ENCODE results near the gene IGHMBP2.

IGHMBP2 gene

DNA sequence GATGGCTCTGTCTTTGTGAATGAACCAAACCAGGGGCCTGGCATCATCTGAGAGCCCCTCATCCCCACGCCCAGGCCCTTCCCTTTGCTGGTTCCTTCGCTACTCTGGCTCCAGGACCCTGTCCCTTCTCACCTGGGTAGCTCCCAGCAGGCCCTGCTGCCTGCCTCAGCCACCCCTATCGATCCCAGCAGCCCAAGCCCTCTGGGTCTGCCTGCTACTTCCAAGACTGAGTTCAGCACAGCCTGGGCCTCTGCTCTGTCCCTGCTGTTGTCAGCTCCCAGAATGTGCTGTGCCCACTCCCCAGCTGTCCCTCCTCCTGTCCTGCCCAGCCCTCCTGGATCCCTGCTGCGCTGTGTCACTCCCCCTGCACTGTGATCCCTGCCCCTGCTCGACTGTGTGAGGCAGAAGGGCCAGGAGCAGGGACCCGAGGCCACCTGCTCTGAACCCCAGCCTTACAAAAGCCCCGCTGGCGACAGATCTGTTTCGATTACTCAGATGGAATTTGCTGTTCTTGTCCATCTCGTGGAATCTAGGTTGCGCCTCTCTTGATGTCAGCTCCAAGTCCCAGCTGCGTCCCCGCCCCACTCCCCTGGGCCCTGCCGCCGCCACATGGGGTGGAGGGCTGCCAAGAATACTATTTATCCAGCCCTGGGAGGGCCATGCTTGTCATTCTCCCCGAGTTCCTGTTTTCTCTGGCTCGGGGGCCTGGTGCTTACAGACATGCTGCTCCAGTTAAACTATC, 13.0 kb upstream of the IGHMBP2 start:
- DNase-seq, result peak; percentile 97

DNA sequence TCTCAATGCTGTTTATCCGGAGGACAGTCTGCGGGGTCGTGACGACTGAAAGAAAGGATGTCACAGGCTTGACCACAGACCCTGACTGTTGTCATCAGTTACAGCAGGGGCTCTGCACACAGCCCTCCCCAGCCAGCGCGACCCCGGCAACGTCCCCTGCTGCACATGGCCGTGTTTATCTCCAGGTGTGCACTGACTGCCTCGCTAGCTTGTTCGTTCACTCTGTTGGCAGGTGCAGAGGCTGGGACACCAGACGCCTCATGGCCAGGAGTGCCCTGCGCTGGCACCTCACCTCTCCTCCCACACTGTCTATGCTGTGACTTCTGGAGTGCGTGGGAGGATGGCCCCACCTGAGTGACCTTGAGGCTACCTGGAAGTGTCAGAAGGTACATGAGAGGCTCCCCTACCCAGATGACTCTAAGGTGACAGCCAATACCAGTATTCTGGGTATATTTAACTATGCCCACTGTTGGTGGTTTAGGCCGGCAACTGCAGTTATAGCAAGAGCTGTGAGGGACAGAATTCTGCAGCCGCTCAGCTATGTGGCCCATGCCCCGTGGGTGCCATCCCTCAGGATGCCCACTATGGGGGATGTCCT, 12.2 kb upstream of the IGHMBP2 start:
- DNase-seq, result no peak

DNA sequence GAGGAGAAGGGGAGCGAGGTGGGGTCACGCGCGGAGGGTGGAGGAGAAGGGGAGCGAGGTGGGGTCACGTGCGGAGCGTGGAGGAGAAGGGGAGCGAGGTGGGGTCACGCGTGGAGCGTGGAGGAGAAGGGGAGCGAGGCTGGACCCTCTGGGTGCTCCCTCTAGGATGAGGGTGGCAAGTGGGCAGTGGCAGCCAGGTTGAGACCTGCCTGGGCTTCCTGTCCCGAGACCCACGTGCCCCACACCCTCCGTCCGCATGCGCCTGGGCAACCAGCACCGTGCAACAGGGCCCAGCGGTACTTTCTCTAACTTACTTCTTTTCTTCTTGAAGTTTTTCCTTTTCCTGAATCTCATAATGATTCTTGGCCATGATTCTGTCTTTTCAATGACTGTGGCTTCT, 11.1 kb upstream of the IGHMBP2 start:
- no peak for DNase-seq

- no peak for DNase-seq
These were observed 10.4 kb upstream of the IGHMBP2 start for GRCh38 chr11:68893282-68893681.

GRCh38 chr11:68896171-68896959, 7.3 kb upstream of the IGHMBP2 start:
- DNase-seq, result no peak

DNA sequence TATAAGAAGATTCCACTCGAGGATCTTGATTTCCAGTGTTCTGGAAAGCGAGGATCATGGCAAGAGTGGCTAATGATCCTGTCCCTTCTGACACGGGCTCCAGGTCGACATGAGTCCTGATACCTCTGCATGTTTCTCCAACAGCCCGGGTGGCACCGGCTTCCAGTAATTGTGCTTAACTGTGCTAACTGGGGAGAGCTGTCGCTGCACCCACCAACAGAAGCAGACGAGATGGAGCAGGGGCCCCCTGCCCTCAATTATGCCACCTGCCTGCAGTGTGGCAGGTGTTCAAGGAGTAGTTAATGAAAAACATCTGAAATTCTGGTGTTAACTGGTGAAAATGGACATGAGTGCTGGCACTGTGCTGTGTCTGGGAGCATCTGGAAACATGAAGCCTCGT, 6.2 kb upstream of the IGHMBP2 start:
- DNase-seq, result no peak

DNA sequence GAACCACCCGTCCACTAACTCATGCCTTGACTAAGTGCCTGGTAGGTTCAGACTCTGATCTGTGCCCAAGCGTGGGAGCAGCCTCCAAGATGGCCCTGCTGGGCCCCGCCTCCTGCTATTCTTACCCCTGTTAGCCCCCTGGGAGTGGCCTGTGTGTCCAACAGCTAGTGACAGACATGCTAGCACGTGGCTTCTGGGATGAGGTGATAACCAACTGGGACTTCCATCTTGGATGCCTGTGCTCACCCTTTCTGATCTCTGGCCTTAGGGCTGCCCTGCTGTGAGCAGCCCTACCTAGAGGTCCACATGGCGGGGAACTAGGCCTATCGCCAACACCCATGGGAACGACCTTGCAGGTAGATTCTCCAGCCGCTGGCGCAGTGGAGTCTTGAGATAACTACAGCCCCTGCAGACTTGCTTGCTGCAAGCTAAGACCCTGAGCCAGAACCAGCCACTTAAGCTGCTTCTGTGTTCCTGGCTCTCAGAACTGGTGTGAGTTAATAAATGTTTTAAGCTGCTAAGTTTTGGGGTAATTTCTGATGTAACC, 2.8 kb upstream of the IGHMBP2 start:
- DNase-seq, result no peak

GRCh38 chr11:68904248-68904847, 657 bp downstream of the IGHMBP2 start:
- DNase-seq, result peak; percentile 10

GRCh38 chr11:68905421-68906360, 2.0 kb downstream of the IGHMBP2 start:
- DNase-seq, result no peak

- DNase-seq, result no peak
These were observed 4.6 kb downstream of the IGHMBP2 start for GRCh38 chr11:68908273-68908672.

- DNase-seq, result no peak
These were observed 7.3 kb downstream of the IGHMBP2 start for GRCh38 chr11:68910965-68911364.

DNA sequence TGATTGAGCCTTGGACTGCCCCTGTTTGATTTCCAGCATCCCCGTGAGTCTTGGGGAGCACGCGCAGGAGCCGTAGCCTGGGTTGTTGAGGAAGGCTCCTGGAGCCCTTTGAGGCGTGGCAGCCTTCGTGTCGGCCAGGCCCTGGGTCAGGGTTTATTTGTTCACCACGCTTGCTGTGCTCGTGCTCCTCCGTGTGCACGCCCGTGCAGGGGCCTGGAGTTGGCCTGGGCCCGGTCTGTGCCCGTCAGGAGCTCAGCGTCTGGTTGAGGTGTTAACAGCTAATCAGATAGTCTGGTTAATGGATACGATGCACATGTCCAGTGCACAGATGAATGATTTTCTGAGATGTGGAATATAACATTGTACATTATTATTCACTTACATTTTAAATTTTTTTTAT, 8.0 kb downstream of the IGHMBP2 start:
- no peak for DNase-seq

DNA sequence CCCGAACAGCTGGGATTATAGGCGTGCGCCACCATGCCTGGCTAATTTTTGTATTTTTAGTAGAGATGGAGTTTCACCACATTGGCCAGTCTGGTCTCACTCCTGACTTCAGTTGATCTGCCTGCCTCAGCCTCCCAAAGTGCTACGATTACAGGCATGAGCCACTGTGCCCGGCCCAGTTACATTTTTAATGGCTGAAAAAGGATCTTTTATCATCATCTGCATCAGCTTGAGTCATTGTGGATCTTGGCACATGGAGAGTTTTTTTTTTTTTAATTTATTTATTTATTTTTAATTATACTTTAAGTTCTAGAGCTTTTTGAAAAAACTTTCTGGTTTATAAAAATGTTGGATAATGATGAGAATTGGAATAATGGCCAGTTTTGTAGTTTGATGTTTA, 8.6 kb downstream of the IGHMBP2 start:
- DNase-seq, result no peak

DNA sequence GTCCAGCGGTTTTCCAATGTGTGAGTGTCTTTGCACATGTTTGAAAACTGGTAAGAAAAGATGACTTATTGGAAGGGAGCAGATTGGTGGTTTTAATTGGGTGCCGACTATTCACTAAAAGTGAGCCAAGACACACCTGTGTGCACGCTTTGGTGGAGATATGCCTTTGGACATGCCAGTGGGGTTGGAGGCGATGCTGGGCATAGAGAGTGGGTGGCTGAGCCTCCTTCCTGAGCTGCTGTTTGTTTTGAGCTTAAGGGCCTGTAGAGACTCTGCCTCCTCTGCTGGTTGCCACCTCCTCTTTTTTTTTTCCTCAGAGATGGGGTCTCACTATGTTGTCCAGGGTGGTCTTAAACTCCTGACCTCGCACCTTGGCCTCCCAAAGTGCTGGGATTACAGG, 9.5 kb downstream of the IGHMBP2 start:
- no peak for DNase-seq

DNA sequence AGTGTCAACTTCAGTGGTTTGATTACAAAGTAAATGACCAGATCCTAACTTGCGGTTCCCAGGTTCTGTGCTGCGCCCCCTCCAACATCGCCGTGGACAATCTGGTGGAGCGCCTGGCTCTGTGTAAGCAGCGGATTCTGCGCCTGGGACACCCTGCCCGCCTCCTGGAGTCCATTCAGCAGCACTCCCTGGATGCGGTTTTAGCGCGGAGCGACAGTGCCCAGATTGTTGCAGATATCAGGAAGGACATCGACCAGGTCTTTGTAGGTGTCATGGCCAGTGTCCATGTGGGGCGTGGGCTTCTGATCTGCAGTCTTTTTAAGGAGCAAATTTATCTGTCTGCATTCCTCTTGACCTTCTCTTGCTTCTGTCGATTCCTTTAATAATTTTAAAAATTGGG, 11.1 kb downstream of the IGHMBP2 start:
- no peak for DNase-seq

- DNase-seq, result no peak
These were observed 12.7 kb downstream of the IGHMBP2 start for GRCh38 chr11:68916439-68916838.

DNA sequence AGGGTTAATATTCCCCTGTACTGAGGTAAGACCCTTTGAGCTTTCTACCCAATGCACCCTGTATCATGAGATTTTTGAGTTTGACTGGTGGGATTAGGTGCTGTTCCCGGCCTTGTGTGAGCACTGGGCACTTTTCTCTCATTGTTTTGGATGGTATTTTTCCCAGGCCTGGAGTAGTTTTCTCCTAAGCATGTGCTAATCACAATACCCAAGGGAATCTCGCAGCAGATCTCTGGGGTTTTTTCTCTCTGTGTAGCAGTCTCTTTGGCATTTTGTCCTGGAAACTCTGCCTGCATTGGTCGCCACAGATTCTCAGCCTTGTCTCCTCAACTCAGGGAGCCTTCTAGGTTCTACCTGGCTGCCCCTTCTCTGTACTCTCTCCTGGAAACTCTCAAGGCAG, 19.9 kb downstream of the IGHMBP2 start:
- DNase-seq, result no peak

DNA sequence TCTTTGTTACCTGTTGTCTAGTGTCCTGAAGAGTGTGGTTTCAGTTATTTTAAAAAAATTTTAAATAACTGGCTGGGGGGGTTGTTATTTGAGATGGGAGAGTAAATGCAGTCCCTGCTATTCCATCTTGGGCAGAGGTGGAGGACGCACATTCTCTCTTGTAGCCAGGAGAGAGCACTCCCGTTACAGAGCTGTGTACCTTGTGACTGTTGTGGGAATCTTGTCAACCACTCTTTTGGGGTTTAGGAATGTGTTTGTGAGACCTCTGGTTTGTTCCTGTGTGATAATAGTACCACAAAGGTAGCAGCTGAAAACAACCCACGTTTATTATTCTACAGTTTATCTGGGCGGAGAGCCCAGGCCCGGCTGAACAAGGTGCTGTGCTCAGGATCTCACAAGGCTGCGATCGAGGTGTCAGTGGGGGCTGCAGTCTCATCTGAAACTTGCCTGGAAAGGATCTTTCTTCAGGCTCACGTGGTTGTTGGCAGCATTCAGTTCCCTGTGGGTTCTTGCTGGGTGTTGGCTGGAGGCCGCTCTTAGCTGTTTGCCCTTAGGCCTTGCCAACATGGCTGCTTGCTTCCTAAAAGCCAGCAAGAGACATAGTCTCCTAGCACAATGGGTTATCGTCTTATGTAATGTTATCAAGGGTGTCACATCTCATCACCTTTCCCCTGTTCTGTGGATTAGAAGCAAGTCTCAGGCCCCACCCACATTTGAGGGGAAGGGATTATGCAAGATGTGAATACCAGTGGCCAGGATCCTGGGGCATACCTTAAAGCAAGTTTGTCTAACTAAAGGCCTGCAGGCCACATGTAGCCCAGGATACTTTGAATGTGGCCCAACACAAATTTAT, 20.6 kb downstream of the IGHMBP2 start:
- DNase-seq, result no peak

GRCh38 chr11:68925611-68926010, 21.9 kb downstream of the IGHMBP2 start:
- DNase-seq, result no peak

DNA sequence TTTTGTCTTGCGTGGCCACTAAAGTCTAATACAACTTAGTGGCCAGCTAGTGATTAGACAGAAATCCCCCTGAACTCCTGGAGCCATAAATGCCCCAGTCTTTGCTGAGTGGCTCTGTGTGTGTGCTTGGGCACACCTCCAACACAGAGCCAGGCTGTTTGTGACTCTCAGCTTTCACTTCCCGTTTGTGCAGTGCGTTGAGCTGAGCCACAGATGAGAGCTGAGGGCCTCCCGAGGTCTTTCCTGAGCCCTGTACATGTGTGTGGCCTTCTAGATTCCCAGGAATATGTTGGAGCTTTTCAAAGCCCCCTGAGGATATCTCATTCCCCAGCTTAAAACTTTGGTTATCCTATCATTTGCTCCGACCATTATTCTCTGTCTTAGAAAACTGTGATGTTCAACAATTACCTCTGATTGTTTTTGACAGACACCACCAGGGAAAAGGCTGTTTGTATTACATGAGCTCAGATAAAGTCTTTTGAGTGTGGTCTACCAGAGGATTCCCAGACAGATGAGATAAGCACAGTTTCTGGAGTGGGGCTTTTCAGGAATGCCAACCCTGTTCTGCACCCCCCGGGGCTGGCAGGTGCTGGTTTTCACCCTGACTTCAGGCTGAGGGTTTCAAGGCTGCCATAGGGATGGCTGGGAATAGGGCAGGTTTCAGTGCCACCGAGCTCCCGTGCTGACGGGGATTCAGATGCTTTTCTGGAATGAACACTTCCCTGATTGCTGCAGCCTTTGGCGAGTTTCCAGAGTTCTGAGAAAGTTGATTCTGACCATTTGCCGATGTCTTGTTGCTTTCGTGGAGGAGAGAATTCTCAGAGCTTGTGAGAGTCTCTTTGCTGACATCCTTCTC, 23.8 kb downstream of the IGHMBP2 start:
- DNase-seq, result no peak
